ENCODE results near the gene MAN1A1. TPM values are rescaled to one million over a fixed set of nuclear protein-coding genes. Genes with fewer than 3 reads are reported as not detected.

The MAN1A1 gene
- total RNA-seq, 1 donor = 175 TPM

- H3K4me3 ChIP-seq (ENCODE audit: low read depth, low read length) = no peak overlapping the region
- TF ChIP-seq, protein P1, sequence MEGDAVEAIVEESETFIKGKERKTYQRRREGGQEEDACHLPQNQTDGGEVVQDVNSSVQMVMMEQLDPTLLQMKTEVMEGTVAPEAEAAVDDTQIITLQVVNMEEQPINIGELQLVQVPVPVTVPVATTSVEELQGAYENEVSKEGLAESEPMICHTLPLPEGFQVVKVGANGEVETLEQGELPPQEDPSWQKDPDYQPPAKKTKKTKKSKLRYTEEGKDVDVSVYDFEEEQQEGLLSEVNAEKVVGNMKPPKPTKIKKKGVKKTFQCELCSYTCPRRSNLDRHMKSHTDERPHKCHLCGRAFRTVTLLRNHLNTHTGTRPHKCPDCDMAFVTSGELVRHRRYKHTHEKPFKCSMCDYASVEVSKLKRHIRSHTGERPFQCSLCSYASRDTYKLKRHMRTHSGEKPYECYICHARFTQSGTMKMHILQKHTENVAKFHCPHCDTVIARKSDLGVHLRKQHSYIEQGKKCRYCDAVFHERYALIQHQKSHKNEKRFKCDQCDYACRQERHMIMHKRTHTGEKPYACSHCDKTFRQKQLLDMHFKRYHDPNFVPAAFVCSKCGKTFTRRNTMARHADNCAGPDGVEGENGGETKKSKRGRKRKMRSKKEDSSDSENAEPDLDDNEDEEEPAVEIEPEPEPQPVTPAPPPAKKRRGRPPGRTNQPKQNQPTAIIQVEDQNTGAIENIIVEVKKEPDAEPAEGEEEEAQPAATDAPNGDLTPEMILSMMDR (IDR thresholded peaks at IDR 0.05; ENCODE audit: insufficient read depth, low read length) = no peak
- DNase-seq (ENCODE audit: low read depth) = no peak
Measured at GRCh38 chr6:119231394-119231793, 118.2 kb downstream of the MAN1A1 start.

DNA sequence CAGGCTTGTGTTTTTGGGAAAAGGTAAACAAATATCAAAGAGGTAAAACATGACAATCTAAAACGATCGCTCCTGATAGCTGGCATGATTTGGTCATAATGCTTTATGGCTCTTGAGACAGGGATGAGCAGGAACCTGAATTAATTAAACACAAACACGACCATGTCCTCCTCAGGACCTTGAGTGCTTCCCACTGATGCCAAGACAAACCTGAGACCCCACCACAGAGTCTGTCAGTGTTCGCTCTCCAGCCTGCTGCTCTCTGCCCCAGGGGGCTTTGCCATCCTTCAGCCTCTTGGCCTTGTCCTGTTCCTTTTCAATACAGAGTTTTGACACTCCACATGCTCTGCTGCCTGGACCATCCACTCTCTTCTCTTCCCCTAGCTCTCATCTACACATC, 119.4 kb downstream of the MAN1A1 start:
- DNase-seq (ENCODE audit: low read depth) = no peak
- no peak overlapping the region for H3K4me3 ChIP-seq (ENCODE audit: low read depth, low read length)
- TF ChIP-seq, protein P1 (IDR thresholded peaks at IDR 0.05; ENCODE audit: insufficient read depth, low read length) = no peak

- H3K4me3 ChIP-seq (ENCODE audit: low read depth, low read length) = no peak overlapping the region
- TF ChIP-seq, protein P1 (IDR thresholded peaks at IDR 0.05; ENCODE audit: insufficient read depth, low read length) = no peak
- DNase-seq (ENCODE audit: low read depth) = no peak
Measured at GRCh38 chr6:119227377-119227776, 122.2 kb downstream of the MAN1A1 start.

DNA sequence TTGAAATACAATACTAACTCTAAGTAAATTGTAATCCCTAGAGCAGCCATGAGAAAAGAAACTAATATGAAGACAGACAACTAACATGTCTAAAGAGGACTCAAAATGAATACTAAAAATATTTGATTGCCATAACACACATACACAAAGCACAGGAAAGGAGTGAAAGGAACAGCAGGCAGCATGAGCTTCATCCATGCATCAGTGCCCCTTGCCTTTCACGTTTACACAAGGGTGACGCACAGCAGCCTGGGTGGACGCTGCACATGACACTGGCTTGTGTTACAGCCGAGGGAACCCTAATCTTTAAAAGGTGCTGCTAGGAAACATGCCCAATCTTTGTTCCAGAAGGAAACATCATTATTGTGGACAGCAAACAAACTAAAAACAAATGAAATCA, 123.5 kb downstream of the MAN1A1 start:
- DNase-seq (ENCODE audit: low read depth) = no peak
- TF ChIP-seq, protein P1 (IDR thresholded peaks at IDR 0.05; ENCODE audit: insufficient read depth, low read length) = no peak
- no peak overlapping the region for H3K4me3 ChIP-seq (ENCODE audit: low read depth, low read length)

- H3K4me3 ChIP-seq (ENCODE audit: low read depth, low read length) = no peak overlapping the region
- no peak for DNase-seq (ENCODE audit: low read depth)
- TF ChIP-seq, protein P1 (IDR thresholded peaks at IDR 0.05; ENCODE audit: insufficient read depth, low read length) = no peak
Measured at GRCh38 chr6:119224095-119224701, 125.4 kb downstream of the MAN1A1 start.

- TF ChIP-seq, protein P1 (IDR thresholded peaks at IDR 0.05; ENCODE audit: insufficient read depth, low read length) = no peak
- no peak for DNase-seq (ENCODE audit: low read depth)
Measured at GRCh38 chr6:119220452-119220851, 129.1 kb downstream of the MAN1A1 start.

DNA sequence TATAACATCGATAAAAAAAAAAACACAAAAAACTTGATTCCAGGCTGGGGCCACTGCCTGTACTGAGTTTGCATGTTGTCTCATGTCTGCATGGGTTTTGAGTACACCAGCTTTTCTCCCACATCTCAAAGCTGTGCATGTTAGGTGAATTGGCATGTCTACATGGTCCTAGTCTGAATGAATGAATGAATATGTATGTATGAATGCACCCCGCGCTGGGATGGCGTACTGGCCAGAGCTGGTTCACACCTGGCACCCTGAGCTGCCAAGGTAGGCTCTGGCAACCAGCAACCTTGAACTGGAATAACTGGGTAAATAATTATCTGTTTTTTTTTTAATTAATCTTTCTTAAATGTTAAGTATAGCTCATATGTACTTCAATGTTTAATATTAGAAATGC, 131.0 kb downstream of the MAN1A1 start:
- TF ChIP-seq, protein P1 (IDR thresholded peaks at IDR 0.05; ENCODE audit: insufficient read depth, low read length) = no peak
- DNase-seq (ENCODE audit: low read depth) = no peak
- no peak overlapping the region for H3K4me3 ChIP-seq (ENCODE audit: low read depth, low read length)

More at GRCh38 chr6:119220452-119220851, 129.1 kb downstream of the MAN1A1 start:
- no peak overlapping the region for H3K4me3 ChIP-seq (ENCODE audit: low read depth, low read length)

Data from fibroblast of the aortic adventitia (primary cell).